ENCODE results near the gene DCAF11. TPM values are rescaled to one million over a fixed set of nuclear protein-coding genes. Genes with fewer than 3 reads are reported as not detected.

The DCAF11 gene
- total and polyA plus RNA-seq, 2 of the 8 experiments (the other 6 are each of a cell fraction or from before 2014, with no cell fraction given) = 60.4 to 63.6 TPM

GRCh38 chr14:24156840-24157239, 42.3 kb downstream of the DCAF11 start:
- H3K4me2 ChIP-seq (ENCODE audit: insufficient read depth in 1 of 2, low read depth in 2 of 2, low read length in 2 of 2) = no peak overlapping the region
- H3K18ac ChIP-seq (ENCODE audit: extremely low read depth, low read length) = no peak overlapping the region
- no peak overlapping the region for H2AFZ ChIP-seq (ENCODE audit: low read length)
- H4K5ac ChIP-seq (ENCODE audit: insufficient read length, low read depth, low read length) = no peak overlapping the region
- H3K4ac ChIP-seq (replicated peaks; ENCODE audit: insufficient read length, low read depth, low read length) = no peak overlapping the region
- H3K27ac ChIP-seq (ENCODE audit: low read depth, low read length) = no peak overlapping the region
- no peak for DNase-seq (ENCODE audit: low read depth in 1 of 2, low spot score in 2 of 2)
- no peak overlapping the region for H4K8ac ChIP-seq (ENCODE audit: extremely low read depth, insufficient read depth, low read length)
- no peak overlapping the region for H2AK5ac ChIP-seq (ENCODE audit: low read depth, low read length)
- no peak overlapping the region for H2BK20ac ChIP-seq (ENCODE audit: low read length)
- H2BK5ac ChIP-seq (ENCODE audit: low read depth, low read length) = no peak overlapping the region
- H3K56ac ChIP-seq (replicated peaks; ENCODE audit: insufficient read length, low read depth, low read length) = no peak overlapping the region
- H3K9me3 ChIP-seq (ENCODE audit: insufficient read depth in 2 of 2, low read depth in 1 of 2, low read length in 1 of 2) = no peaks in the 10 kb centered on the region
- no peak overlapping the region for H4K91ac ChIP-seq (replicated peaks; ENCODE audit: insufficient read length, low read length)
- H3K4me1 ChIP-seq (replicated peaks in 1 of 4; ENCODE audit: control insufficient read depth in 3 of 4, insufficient read depth in 4 of 4, low read length in 3 of 4) = peaks cover 0 to 10% (median 2%) of the 10 kb centered on the region in 4 experiments; a peak in 3 of 7 replicates
- H3K36me3 ChIP-seq (ENCODE audit: control insufficient read depth in 2 of 4, insufficient read depth in 4 of 4, low read length in 3 of 4) = peaks cover 26 to 53% (median 42%) of the 10 kb centered on the region in 4 experiments
- H3K23ac ChIP-seq (ENCODE audit: insufficient read length) = no peak overlapping the region
- no peak for FAIRE-seq
- H3K14ac ChIP-seq (ENCODE audit: insufficient read length) = no peak overlapping the region
- H3K23me2 ChIP-seq (ENCODE audit: low read depth, low read length) = 0 out of 2 replicates have a peak, but pooled peaks cover 2% of the 10 kb centered on the region
- no peaks in the 10 kb centered on the region; a peak in 1 of 7 replicates for H3K27me3 ChIP-seq (replicated peaks in 1 of 4; ENCODE audit: control insufficient read depth in 3 of 4, extremely low read depth in 1 of 4, insufficient read depth in 3 of 4, low read length in 3 of 4)
- 95% methylated on average over 1 of the region's 1 CpG; no CpG with 5 or more reads in 1 of the 2 experiments for WGBS, 2 experiments (ENCODE audit: extremely low coverage in 1 of 2, insufficient coverage in 1 of 2, insufficient read length in 1 of 2, insufficient replicate concordance in 2 of 2, low coverage in 1 of 2, low lambda C conversion rate in 2 of 2, missing lambda C conversion rate in 1 of 2)
- H2BK12ac ChIP-seq (ENCODE audit: low read depth, low read length) = no peak overlapping the region
- TF ChIP-seq KDM5A (IDR thresholded peaks at IDR 0.05; ENCODE audit: low read length) (no peak), POU5F1 (IDR thresholded peaks at IDR 0.05; ENCODE audit: low read depth, low read length) (no peak), SAP30 (IDR thresholded peaks at IDR 0.05; ENCODE audit: insufficient read depth, insufficient replicate concordance, low read length) (no peak), CHD1 (IDR thresholded peaks at IDR 0.05; ENCODE audit: low read depth, low read length) (no peak), HDAC2 (IDR thresholded peaks at IDR 0.05; ENCODE audit: borderline replicate concordance in 1 of 2, low read depth in 2 of 2, low read length in 2 of 2) (no peak), SIRT6 (IDR thresholded peaks at IDR 0.05; ENCODE audit: low read length) (no peak), MAX (IDR thresholded peaks at IDR 0.05) (no peak), EZH2 (IDR thresholded peaks at IDR 0.05; ENCODE audit: low read depth, low read length, severe bottlenecking) (no peak)
- H3K79me1 ChIP-seq (ENCODE audit: low read depth, low read length) = no peaks in the 10 kb centered on the region
- H2BK120ac ChIP-seq (replicated peaks; ENCODE audit: low read depth, low read length) = no peak overlapping the region
- H4K20me1 ChIP-seq (replicated peaks in 1 of 2; ENCODE audit: control insufficient read depth in 1 of 2, insufficient read depth in 2 of 2, low read length in 2 of 2) = peaks cover 2 to 13% of the 10 kb centered on the region in 2 experiments
- no peaks in the 10 kb centered on the region for H3K79me2 ChIP-seq (ENCODE audit: control insufficient read depth in 1 of 2, insufficient read depth in 2 of 2, low read length in 2 of 2)
- no peak overlapping the region for H2BK15ac ChIP-seq (ENCODE audit: low read length)
- ChIA-PET POLR2A (ENCODE audit: partially characterized antibody) (interaction anchor here (0.9 to 2.9 kb wide), 6 partner anchors 20 to 63 kb away, joined by 3 to 9 read pairs (median 4); no protein-coding TSS in a partner anchor), CTCF (ENCODE audit: partially characterized antibody) (interaction anchor here (0.6 to 1.5 kb wide), 3 partner anchors 9 to 48 kb away, joined by 3 to 5 read pairs (median 3); partner anchors contain the start of gene RNF31)
- no peak overlapping the region for H3K4me3 ChIP-seq (ENCODE audit: extremely low read depth in 1 of 4, insufficient read depth in 2 of 4, low read depth in 3 of 4, low read length in 4 of 4)
- H3K9ac ChIP-seq (replicated peaks in 1 of 4; ENCODE audit: extremely low read depth in 1 of 4, low read depth in 3 of 4, low read length in 3 of 4) = no peak overlapping the region

Measured in H1 (cell line).